GM10266 (cell line): ENCODE data around the gene NEK6.

Source experiments
- DNase-seq: peaks from one replicate; pipeline ENCODE4 v3.0.0; 2012; ENCODE audit errors: extremely low spot score
- CTCF ChIP-seq: IDR thresholded peaks from 2 replicates; pipeline ENCODE4 v1.5.1; 2012; ENCODE audit warnings: mild to moderate bottlenecking, low read depth; ENCODE audit not compliant: control insufficient read depth, insufficient read depth; ENCODE audit errors: missing control alignments

The NEK6 gene

GRCh38 chr9:124267271-124267807, 9.6 kb downstream of the NEK6 start:
- no peak for TF ChIP-seq CTCF
- DNase-seq = no peak

- DNase-seq = no peak
- no peak for TF ChIP-seq CTCF
These were observed 10.5 kb downstream of the NEK6 start for GRCh38 chr9:124268248-124268647.

GRCh38 chr9:124268661-124269060, 10.9 kb downstream of the NEK6 start:
- DNase-seq = no peak
- TF ChIP-seq CTCF = no peak

- no peak for DNase-seq
- TF ChIP-seq CTCF = no peak
These were observed 11.8 kb downstream of the NEK6 start for GRCh38 chr9:124269556-124269955.

- DNase-seq = no peak
These were observed 13.0 kb downstream of the NEK6 start for GRCh38 chr9:124270504-124271335.

GRCh38 chr9:124271660-124272059, 13.9 kb downstream of the NEK6 start:
- no peak for DNase-seq
- TF ChIP-seq CTCF = no peak

More at GRCh38 chr9:124270504-124271335, 13.0 kb downstream of the NEK6 start:
- no peak for TF ChIP-seq CTCF

GRCh38 chr9:124272118-124272517, 14.4 kb downstream of the NEK6 start:
- TF ChIP-seq CTCF = no peak
- no peak for DNase-seq
